Stomach smooth muscle (tissue), 2 donors: Measurements from ENCODE around the gene FOS.

ENCODE experiments used
- H3K27ac ChIP-seq: one replicate; pipeline ENCODE4 v1.7.0; 2013; ENCODE audit warnings: mild to moderate bottlenecking, low read length, inconsistent platforms
- H3K27me3 ChIP-seq, 2 donors: one replicate each; pipeline ENCODE4 v1.7.0; 2013; ENCODE audit warnings: low read length in 2 of 2; ENCODE audit not compliant: insufficient read depth in 2 of 2, control insufficient read depth in 1 of 2
- H3K36me3 ChIP-seq, 2 donors: one replicate each; pipeline ENCODE4 v1.7.0; 2013; ENCODE audit warnings: low read length in 2 of 2; ENCODE audit not compliant: control insufficient read depth in 2 of 2, insufficient read depth in 2 of 2
- H3K4me1 ChIP-seq: one replicate; pipeline ENCODE4 v1.7.0; 2013; ENCODE audit warnings: low read length; ENCODE audit not compliant: control insufficient read depth, insufficient read depth
- H3K4me3 ChIP-seq, 2 donors: one replicate each; pipeline ENCODE4 v1.7.0; 2013; ENCODE audit warnings: low read length in 2 of 2
- H3K9ac ChIP-seq, 2 donors: one replicate each; pipeline ENCODE4 v1.7.0; 2013; ENCODE audit warnings: low read length in 2 of 2, mild to moderate bottlenecking in 1 of 2
- H3K9me3 ChIP-seq, 2 donors: one replicate each; pipeline ENCODE4 v1.7.0; 2013; ENCODE audit warnings: low read length in 2 of 2; ENCODE audit not compliant: control insufficient read depth in 2 of 2
- donor health status: healthy.
- donor health status: Pancreatic carcinoma.

Gene FOS

GRCh38 chr14:75285331-75285730 is 6.7 kb downstream of the FOS start:
- no peak overlapping the region for H3K4me3 ChIP-seq
- no peaks in the 10 kb centered on the region for H3K27me3 ChIP-seq
- H3K9me3 ChIP-seq = no peaks in the 10 kb centered on the region
- no peak overlapping the region for H3K9ac ChIP-seq
- H3K36me3 ChIP-seq = peaks cover 11 to 14% of the 10 kb centered on the region in 2 donors
- no peak overlapping the region for H3K27ac ChIP-seq
- peaks cover 12% of the 10 kb centered on the region for H3K4me1 ChIP-seq

GRCh38 chr14:75286313-75286712 is 7.7 kb downstream of the FOS start:
- no peaks in the 10 kb centered on the region for H3K27me3 ChIP-seq
- H3K36me3 ChIP-seq = peaks cover 3 to 4% of the 10 kb centered on the region in 2 donors
- H3K9ac ChIP-seq = no peak overlapping the region
- no peaks in the 10 kb centered on the region for H3K9me3 ChIP-seq
- H3K4me1 ChIP-seq = peaks cover 3% of the 10 kb centered on the region
- no peak overlapping the region for H3K4me3 ChIP-seq
- H3K27ac ChIP-seq = no peak overlapping the region

- no peaks in the 10 kb centered on the region for H3K9me3 ChIP-seq
- no peak overlapping the region for H3K27ac ChIP-seq
- H3K36me3 ChIP-seq = no peaks in the 10 kb centered on the region
- H3K4me1 ChIP-seq = peaks cover 11% of the 10 kb centered on the region
- H3K9ac ChIP-seq = no peak overlapping the region
- no peaks in the 10 kb centered on the region for H3K27me3 ChIP-seq
- no peak overlapping the region for H3K4me3 ChIP-seq
These were observed 11.3 kb downstream of the FOS start for GRCh38 chr14:75289840-75290388.

GRCh38 chr14:75290851-75291250 is 12.2 kb downstream of the FOS start:
- Histone ChIP-seq H3K36me3 (no peaks in the 10 kb centered on the region), H3K9me3 (no peaks in the 10 kb centered on the region), H3K27ac (no peak overlapping the region), H3K4me3 (no peak overlapping the region), H3K9ac (no peak overlapping the region), H3K4me1 (peaks cover 18% of the 10 kb centered on the region), H3K27me3 (no peaks in the 10 kb centered on the region)

- H3K9me3 ChIP-seq = no peaks in the 10 kb centered on the region
- H3K4me3 ChIP-seq = no peak overlapping the region
- peaks cover 18% of the 10 kb centered on the region for H3K4me1 ChIP-seq
- no peak overlapping the region for H3K27ac ChIP-seq
- no peaks in the 10 kb centered on the region for H3K27me3 ChIP-seq
- H3K9ac ChIP-seq = no peak overlapping the region
- H3K36me3 ChIP-seq = no peaks in the 10 kb centered on the region
These were observed 12.7 kb downstream of the FOS start for GRCh38 chr14:75291331-75291730.

- H3K36me3 ChIP-seq = no peaks in the 10 kb centered on the region
- H3K27me3 ChIP-seq = no peaks in the 10 kb centered on the region
- H3K4me1 ChIP-seq = peaks cover 18% of the 10 kb centered on the region
- H3K9me3 ChIP-seq = no peaks in the 10 kb centered on the region
- no peak overlapping the region for H3K4me3 ChIP-seq
- no peak overlapping the region for H3K27ac ChIP-seq
- no peak overlapping the region for H3K9ac ChIP-seq
These were observed 13.5 kb downstream of the FOS start for GRCh38 chr14:75292101-75292563.

GRCh38 chr14:75292886-75293285 is 14.3 kb downstream of the FOS start:
- peaks cover 18% of the 10 kb centered on the region for H3K4me1 ChIP-seq
- H3K36me3 ChIP-seq = no peaks in the 10 kb centered on the region
- H3K4me3 ChIP-seq = no peak overlapping the region
- no peaks in the 10 kb centered on the region for H3K27me3 ChIP-seq
- H3K9ac ChIP-seq = no peak overlapping the region
- no peak overlapping the region for H3K27ac ChIP-seq
- H3K9me3 ChIP-seq = no peaks in the 10 kb centered on the region

- peaks cover 18% of the 10 kb centered on the region for H3K4me1 ChIP-seq
- no peaks in the 10 kb centered on the region for H3K36me3 ChIP-seq
- peak overlapping the region; percentile 68 to 87 for H3K9ac ChIP-seq
- H3K27ac ChIP-seq = peak overlapping the region; percentile 84
- no peaks in the 10 kb centered on the region for H3K9me3 ChIP-seq
- H3K4me3 ChIP-seq = peak overlapping the region; percentile 75 to 80
- H3K27me3 ChIP-seq = no peaks in the 10 kb centered on the region
These were observed 15.5 kb downstream of the FOS start for GRCh38 chr14:75293920-75294648.

GRCh38 chr14:75294649-75295033 is 16.0 kb downstream of the FOS start:
- peaks cover 18% of the 10 kb centered on the region for H3K4me1 ChIP-seq
- H3K9me3 ChIP-seq = no peaks in the 10 kb centered on the region
- no peaks in the 10 kb centered on the region for H3K36me3 ChIP-seq
- peak overlapping the region; percentile 84 for H3K27ac ChIP-seq
- peak overlapping the region; percentile 75 to 80 for H3K4me3 ChIP-seq
- peak overlapping the region; percentile 49 to 85 for H3K9ac ChIP-seq
- no peaks in the 10 kb centered on the region for H3K27me3 ChIP-seq

- H3K27ac ChIP-seq = peak overlapping the region; percentile 84
- H3K4me3 ChIP-seq = peak overlapping the region; percentile 75 to 80
- H3K9me3 ChIP-seq = no peaks in the 10 kb centered on the region
- peak overlapping the region; percentile 49 to 85 for H3K9ac ChIP-seq
- H3K4me1 ChIP-seq = peaks cover 18% of the 10 kb centered on the region
- no peaks in the 10 kb centered on the region for H3K36me3 ChIP-seq
- no peaks in the 10 kb centered on the region for H3K27me3 ChIP-seq
These were observed 16.4 kb downstream of the FOS start for GRCh38 chr14:75295061-75295461.
